HG03469 (cell line): ENCODE data around the gene DLGAP1.

ENCODE experiments used
- ATAC-seq: cut with Tn5 transposase; IDR thresholded peaks from one replicate; pipeline ENCODE4 v1.9.1; 2021; ENCODE audit warnings: mild to moderate bottlenecking, moderate library complexity, moderate number of reproducible peaks; ENCODE audit not compliant: unreplicated experiment

DLGAP1 gene

DNA sequence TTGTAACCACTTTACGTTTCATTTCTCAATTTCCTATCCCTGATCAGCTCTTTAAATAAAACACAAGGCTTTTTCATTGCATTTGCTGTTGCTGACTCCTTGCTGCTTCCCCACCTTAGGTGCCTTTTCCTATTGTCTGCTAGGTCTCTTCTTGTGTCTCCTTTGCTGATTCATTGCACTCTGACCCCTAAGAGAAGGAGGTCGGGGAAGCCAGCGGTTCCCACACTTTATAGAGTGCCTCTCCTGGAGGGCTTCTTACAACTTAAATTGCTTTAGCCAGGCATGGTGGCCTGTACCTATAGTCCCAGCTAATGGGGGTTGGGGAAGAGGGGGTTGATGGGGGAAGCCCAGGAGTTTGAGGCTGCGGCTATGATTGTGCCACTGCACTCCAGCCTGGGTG is 495.0 kb downstream of the DLGAP1 start:
- no peak for ATAC-seq

DNA sequence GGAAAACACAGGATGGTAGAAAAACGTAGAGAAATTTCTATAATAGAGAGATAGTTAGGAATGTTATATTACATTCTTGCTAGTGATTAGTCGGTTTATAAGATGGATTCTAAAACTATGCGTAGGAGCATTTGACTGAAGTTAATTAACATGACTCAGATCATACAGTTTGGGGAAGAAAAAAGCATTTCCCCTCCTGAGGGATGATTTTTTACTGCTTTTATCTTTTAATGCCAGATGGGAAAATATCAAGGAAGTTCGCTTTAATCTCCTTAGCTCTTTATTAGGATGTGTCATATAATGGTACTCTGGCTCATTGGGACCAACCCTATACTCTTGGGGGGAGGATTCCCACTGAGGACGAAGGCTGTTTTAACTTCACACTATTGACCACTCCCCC is 503.1 kb downstream of the DLGAP1 start:
- ATAC-seq: no peak

- ATAC-seq: no peak
Observed at GRCh38 chr18:3950668-3951404, 504.3 kb downstream of the DLGAP1 start.

GRCh38 chr18:3948958-3949357 is 506.1 kb downstream of the DLGAP1 start:
- ATAC-seq: no peak

DNA sequence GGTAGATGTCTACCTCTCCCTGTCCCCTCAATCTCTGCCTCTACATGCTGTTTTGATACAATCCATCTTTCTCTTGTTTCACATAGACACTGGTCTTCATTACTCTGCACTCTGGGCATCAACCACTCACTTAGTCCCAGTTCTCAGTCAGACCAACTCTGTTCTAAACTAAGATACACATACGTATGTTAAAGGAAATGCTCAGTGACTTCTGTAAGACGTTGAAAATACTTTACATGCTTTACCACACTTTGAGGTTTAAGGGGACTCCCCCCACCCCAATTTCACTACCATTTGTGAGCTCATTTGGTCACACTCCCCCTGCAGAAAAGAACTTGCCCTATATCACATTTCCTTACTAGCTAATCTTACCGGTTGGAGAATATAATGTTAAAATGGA is 507.7 kb downstream of the DLGAP1 start:
- ATAC-seq: no peak

DNA sequence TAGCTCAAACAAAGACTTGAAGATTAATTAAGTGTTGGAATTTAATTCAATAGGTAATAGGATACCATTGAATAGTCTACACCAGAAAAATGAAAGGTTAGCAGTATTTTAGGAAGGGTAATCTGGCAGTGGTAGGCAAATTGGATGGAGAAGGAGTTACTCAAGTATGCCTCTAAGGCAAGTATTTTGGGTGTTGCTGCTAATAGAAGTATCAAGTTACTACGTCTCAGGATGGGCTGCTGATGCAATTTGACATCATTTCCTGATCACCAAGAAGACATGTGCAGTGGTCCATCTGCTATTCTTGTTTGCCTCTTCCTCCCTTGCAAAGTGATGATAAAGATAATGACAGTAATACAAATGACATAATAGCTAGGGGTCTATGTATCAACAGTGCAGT is 519.8 kb downstream of the DLGAP1 start:
- no peak for ATAC-seq

- ATAC-seq: no peak
Observed at GRCh38 chr18:3932276-3932675, 522.8 kb downstream of the DLGAP1 start.

GRCh38 chr18:3931542-3932112 is 523.5 kb downstream of the DLGAP1 start:
- no peak for ATAC-seq

GRCh38 chr18:3931013-3931315 is 524.1 kb downstream of the DLGAP1 start:
- ATAC-seq: no peak

- no peak for ATAC-seq
Observed at GRCh38 chr18:3930126-3931012, 524.7 kb downstream of the DLGAP1 start.

DNA sequence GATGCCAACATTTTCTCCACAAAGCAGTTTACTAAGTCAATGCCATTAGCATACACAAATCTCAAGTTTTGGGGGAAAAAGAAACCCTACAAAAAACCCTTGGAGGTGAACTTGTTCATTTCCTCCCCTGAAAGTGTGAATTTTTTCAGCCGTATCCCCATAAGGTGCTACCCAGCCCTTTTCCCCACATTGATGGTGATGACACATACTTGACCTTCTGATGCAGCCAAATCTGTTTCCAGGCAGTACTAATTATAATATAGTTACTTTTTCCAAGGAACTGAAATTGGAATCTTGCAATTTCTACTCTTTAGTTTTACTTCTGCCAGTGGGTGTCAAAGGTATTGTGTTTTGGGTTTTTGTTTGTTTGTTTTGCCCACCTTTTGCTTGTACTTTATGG is 530.7 kb downstream of the DLGAP1 start:
- no peak for ATAC-seq

GRCh38 chr18:3923750-3924149 is 531.4 kb downstream of the DLGAP1 start:
- ATAC-seq: no peak

DNA sequence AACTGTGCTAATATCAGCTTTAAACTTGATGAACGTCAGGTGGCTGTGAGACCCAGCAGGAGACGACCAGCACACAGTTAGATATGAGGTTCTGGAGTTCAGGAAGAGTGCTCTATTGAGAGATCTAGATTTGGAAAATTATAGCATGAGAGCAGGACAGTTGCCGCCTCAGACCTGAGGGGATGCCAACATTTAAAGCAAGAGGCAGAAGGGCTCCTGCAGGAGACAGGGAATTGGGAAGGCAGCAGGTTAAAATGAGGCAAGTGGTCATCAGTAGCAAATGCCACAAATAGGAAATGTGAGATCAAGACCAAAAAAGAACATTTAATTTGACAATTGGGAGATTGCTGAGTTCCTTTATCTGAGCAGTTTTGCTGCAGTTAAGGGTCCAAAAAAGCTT is 533.3 kb downstream of the DLGAP1 start:
- no peak for ATAC-seq

DNA sequence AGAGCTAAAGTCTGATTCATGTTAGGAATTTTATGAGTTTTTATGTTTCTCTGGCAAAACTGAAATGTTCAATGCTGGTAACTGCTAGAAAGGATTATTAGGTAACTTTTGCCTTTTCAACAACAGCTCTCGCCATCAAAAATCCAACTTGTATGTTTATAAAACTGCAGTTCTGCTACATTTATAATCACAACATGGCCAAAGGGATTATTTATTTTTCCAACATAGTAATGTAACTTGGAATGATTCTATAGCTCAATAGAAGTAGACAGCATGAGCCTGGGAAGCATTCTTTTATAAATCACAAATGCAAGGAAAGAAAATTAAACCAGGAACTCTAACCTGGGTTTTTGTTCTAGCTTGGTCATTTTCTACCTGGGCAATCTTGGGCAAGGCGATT is 534.3 kb downstream of the DLGAP1 start:
- ATAC-seq: no peak

DNA sequence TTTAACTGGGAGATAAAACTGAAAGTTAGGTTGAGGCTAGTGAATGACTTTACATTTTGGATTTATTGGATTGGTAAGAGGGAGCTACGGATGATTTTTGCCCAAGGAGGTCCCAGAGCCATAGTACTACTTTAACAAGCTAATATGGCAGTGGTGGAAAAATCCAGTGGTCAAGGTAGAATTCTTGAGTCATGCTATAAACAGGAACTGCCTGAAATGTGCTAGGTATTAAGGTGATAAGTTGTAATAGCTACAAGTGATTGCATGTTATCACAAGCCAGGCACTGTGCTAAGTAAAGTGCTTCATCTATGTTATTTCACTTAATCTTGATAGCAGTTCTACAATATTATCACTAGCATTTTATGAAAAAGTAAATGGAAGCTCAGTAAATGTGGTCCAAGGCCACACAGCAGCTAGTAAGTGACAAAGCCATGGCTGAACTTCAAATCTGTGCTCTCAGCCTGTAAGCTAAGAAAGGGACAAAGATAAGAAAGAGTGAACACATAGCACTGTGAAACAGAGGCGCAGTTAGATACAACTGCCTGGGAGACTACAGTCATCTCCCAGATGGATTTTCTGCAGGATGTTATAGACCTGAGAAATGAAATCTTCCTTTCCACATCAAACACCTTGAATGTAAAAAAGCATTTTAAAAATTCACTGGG is 535.6 kb downstream of the DLGAP1 start:
- ATAC-seq: no peak

- no peak for ATAC-seq
Observed at GRCh38 chr18:3916082-3916481, 539.0 kb downstream of the DLGAP1 start.

DNA sequence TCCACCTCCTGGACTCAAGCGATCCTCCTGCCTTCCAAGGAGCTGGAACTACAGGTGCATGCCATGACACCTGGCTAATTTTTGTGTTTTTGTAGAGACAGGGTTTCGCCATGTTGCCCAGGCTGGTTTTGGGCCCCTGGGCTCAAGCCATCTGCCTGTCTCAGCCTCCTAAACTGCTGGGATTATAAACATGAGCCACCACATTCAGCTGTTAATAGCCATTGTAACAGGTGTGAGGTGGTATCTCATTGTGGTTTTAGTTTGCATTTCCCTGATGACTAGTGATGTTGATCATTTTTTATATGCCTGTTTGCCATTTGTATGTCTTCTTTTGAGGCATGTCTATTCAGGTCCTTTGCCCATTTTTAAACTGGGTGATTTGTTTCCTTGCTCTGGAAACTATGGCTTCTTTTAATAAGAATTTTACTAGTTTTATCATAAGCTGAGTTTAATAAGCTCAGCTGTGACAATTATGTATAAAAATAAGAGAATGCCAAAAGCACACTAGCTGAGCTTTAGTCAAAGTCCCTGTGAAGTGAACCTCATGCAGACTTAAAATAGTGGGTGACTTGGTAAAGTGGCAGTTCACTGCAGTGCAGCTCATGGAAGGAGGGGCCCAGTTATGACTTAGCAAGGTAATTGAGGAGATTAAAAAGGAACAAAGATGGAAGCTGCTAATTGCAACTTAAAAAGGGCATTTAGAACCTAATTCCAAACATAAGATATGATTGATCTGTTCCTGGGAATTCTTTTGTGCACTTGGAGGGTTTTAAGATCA is 540.1 kb downstream of the DLGAP1 start:
- no peak for ATAC-seq

- ATAC-seq: no peak
Observed at GRCh38 chr18:3914109-3914508, 541.0 kb downstream of the DLGAP1 start.

GRCh38 chr18:3912705-3913104 is 542.4 kb downstream of the DLGAP1 start:
- ATAC-seq: no peak

GRCh38 chr18:3911413-3911812 is 543.7 kb downstream of the DLGAP1 start:
- no peak for ATAC-seq

DNA sequence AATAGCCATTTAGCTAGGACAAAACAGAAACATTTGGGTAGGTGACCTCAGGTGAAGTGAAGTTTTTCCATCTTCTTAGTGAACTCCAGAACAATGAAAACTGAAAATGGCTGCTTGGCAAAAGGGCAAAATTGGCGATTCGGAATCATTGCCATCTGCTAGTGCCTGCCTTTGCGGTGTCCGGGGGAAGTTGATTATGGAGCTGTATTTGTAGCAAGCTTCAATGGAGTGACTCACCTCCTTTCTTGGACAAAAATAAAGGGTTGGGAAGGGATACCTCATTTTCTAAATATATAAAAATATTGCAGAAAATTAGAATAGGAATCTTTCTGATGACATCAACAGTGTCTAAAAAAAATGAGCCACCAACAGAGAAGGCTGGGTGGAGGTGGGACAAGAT is 544.6 kb downstream of the DLGAP1 start:
- no peak for ATAC-seq
